CD4-positive, alpha-beta T cell (primary cell): ENCODE data around the gene DNAJC5G. TPM values are rescaled to one million over a fixed set of nuclear protein-coding genes. Genes with fewer than 3 reads are reported as not detected.
A peak's percentile ranks its signal among the peaks of the same experiment; 100 is the strongest.

ENCODE experiments used
- ATAC-seq: fragments of 200-7000 bp; cut with Tn5 transposase; one replicate; pipeline ENCODE4 v1.10.0; 2022; ENCODE audit warnings: mild to moderate bottlenecking; ENCODE audit not compliant: poor library complexity
- CTCF ChIA-PET: fragments of 350-600 bp; sonication (Branson Sonifier 250); formaldehyde crosslinking; loops from one replicate; lab custom pipeline; 2021; ENCODE audit warnings: antibody characterized with exemption, inconsistent platforms; lab: Charles Lee
- POLR2A ChIA-PET: fragments of 350-600 bp; sonication (Branson Sonifier 250); formaldehyde crosslinking; loops from one replicate; lab custom pipeline; 2021; ENCODE audit warnings: antibody characterized with exemption, inconsistent platforms; lab: Charles Lee
- DNase-seq, 14 experiments: peaks; one replicate each; pipeline ENCODE4 v3.0.0-alpha.2; 2013 to 2020; ENCODE audit warnings: mixed read lengths in 2 of 14
- H3K27ac ChIP-seq, 2 donors: one replicate each; pipeline versions ENCODE4 v1.5.1 to v1.7.0; 2013; ENCODE audit warnings: low read length in 2 of 2, low read depth in 1 of 2, mild to moderate bottlenecking in 1 of 2
- H3K27me3 ChIP-seq, 2 experiments: 1 replicate in 1 of 2; 2 replicates in 1 of 2; pipeline versions ENCODE4 v1.6.1 to v1.7.0; 2013; ENCODE audit warnings: low read length in 2 of 2, control low read depth in 1 of 2, mild to moderate bottlenecking in 1 of 2, moderate library complexity in 1 of 2; ENCODE audit not compliant: insufficient read depth in 2 of 2, control insufficient read depth in 1 of 2
- H3K36me3 ChIP-seq: one replicate; pipeline ENCODE4 v1.6.1; 2013; ENCODE audit warnings: low read length, control low read depth; ENCODE audit not compliant: insufficient read depth
- H3K4me1 ChIP-seq: one replicate; pipeline ENCODE4 v1.6.1; 2013; ENCODE audit warnings: low read length, control low read depth; ENCODE audit not compliant: insufficient read depth
- H3K4me3 ChIP-seq: one replicate; pipeline ENCODE4 v1.5.1; 2013; ENCODE audit warnings: mild to moderate bottlenecking, low read length, moderate library complexity
- H3K9me3 ChIP-seq, 2 experiments: 1 replicate in 1 of 2; 2 replicates in 1 of 2; pipeline versions ENCODE4 v1.6.1 to v1.7.0; 2013; ENCODE audit warnings: low read length in 2 of 2, mild to moderate bottlenecking in 2 of 2, control low read depth in 1 of 2, moderate library complexity in 1 of 2; ENCODE audit not compliant: control insufficient read depth in 1 of 2, insufficient read depth in 1 of 2
- H3K27ac Mint-ChIP-seq: one replicate; pipeline ENCODE4 v1.8.0; 2020; ENCODE audit warnings: mixed read lengths
- H3K27me3 Mint-ChIP-seq: one replicate; pipeline ENCODE4 v1.8.0; 2021; ENCODE audit warnings: mixed read lengths
- H3K36me3 Mint-ChIP-seq: one replicate; pipeline ENCODE4 v1.8.0; 2021; ENCODE audit warnings: low read depth, mixed read lengths
- H3K4me1 Mint-ChIP-seq: one replicate; pipeline ENCODE4 v1.8.0; 2021; ENCODE audit warnings: low read depth, mixed read lengths
- H3K4me3 Mint-ChIP-seq: one replicate; pipeline ENCODE4 v1.8.0; 2020; ENCODE audit warnings: mild to moderate bottlenecking, mixed read lengths
- H3K9me3 Mint-ChIP-seq: one replicate; pipeline ENCODE4 v1.8.0; 2020; ENCODE audit warnings: mixed read lengths
- intact Hi-C, 2 experiments: fragments of 100-400 bp; cut with DNase I in 1 of 2; cut with micrococcal nuclease in 1 of 2; formaldehyde crosslinking; loops; one replicate each; pipeline versions ENCODE4 v1.15.1 to v1.9.0; 2023 to 2025; cut with DNase I, micrococcal nuclease
- total RNA-seq, 174 experiments: library from RNA in 2 of 174; stranded (reverse) in 2 of 174; gene quantifications; one replicate each; pipeline ENCODE4 v1.2.3 and lab custom pipeline; 2021 to 2026
- TF ChIP-seq, protein P1 (sequence below): fragments of 200-600 bp; IDR thresholded peaks from one replicate; pipeline ENCODE4 v1.8.0; 2022; ENCODE audit warnings: antibody characterized with exemption, mild to moderate bottlenecking

DNAJC5G gene
- total RNA-seq, 2 experiments from 2014 or later = not detected

DNA sequence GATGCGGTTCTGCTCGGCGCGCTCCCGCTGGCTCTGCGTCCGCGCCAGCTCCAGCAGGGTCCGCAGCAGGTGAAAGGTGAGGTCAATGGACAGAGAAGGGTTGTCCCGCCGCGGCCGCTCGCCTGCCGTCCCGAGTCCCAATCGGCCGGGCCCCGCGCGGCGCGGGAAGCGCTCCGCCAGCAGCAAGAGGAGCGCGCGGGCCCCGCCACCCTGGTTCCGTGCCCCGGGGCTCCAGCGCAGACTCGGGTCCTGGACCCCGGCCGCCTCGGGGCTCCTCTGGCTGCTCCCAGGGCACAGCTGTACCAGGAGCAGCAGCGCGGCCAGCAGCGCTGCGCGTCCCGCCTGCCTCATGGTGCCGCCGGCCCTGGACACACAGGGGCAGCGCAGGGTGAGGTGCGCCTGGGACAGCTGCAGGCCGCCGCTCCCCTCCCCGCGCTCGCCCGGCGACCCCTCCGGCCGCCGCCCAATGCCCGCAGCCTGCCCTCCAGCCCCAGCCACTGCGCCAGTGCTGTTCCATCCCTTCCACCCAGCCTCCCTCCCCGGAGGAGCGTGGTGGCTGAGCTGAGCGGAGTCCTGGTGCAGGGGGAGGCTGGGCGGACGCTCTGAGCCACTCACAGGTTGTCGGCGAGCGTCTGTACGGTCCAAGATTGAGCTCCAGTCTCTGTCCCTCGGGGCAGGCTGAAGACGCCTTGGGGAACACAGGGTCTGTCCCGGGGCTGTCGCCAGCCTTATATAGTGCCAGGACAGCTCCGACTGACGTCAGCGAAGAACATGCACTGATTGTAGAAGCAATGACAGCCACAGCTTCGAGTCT is 32.5 kb downstream of the DNAJC5G start:
- H3K4me1 ChIP-seq = peaks cover 20% of the 10 kb centered on the region
- H3K27me3 Mint-ChIP-seq = peaks cover 31% of the 10 kb centered on the region
- TF ChIP-seq, protein P1, sequence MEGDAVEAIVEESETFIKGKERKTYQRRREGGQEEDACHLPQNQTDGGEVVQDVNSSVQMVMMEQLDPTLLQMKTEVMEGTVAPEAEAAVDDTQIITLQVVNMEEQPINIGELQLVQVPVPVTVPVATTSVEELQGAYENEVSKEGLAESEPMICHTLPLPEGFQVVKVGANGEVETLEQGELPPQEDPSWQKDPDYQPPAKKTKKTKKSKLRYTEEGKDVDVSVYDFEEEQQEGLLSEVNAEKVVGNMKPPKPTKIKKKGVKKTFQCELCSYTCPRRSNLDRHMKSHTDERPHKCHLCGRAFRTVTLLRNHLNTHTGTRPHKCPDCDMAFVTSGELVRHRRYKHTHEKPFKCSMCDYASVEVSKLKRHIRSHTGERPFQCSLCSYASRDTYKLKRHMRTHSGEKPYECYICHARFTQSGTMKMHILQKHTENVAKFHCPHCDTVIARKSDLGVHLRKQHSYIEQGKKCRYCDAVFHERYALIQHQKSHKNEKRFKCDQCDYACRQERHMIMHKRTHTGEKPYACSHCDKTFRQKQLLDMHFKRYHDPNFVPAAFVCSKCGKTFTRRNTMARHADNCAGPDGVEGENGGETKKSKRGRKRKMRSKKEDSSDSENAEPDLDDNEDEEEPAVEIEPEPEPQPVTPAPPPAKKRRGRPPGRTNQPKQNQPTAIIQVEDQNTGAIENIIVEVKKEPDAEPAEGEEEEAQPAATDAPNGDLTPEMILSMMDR = no peak
- no peak overlapping the region for H3K4me3 Mint-ChIP-seq
- ChIA-PET CTCF (interaction anchor here (1.1 kb wide), 1 partner anchor 28 kb away, joined by 4 read pairs; no protein-coding TSS in a partner anchor), POLR2A (no interaction called here)
- H3K9me3 Mint-ChIP-seq = no peaks in the 10 kb centered on the region
- ATAC-seq (no peak), DNase-seq (no peak)
- H3K27ac ChIP-seq = no peak overlapping the region
- H3K4me1 Mint-ChIP-seq = peaks cover 8% of the 10 kb centered on the region
- peaks cover 0 to 10% of the 10 kb centered on the region in 2 experiments for H3K9me3 ChIP-seq
- H3K36me3 ChIP-seq = peaks cover 10% of the 10 kb centered on the region
- H3K27me3 ChIP-seq = peaks cover 24 to 27% of the 10 kb centered on the region in 2 experiments
- H3K36me3 Mint-ChIP-seq = peaks cover 19% of the 10 kb centered on the region
- no peak overlapping the region for H3K27ac Mint-ChIP-seq
- no peak overlapping the region for H3K4me3 ChIP-seq
- intact Hi-C loops = no loop called here

DNA sequence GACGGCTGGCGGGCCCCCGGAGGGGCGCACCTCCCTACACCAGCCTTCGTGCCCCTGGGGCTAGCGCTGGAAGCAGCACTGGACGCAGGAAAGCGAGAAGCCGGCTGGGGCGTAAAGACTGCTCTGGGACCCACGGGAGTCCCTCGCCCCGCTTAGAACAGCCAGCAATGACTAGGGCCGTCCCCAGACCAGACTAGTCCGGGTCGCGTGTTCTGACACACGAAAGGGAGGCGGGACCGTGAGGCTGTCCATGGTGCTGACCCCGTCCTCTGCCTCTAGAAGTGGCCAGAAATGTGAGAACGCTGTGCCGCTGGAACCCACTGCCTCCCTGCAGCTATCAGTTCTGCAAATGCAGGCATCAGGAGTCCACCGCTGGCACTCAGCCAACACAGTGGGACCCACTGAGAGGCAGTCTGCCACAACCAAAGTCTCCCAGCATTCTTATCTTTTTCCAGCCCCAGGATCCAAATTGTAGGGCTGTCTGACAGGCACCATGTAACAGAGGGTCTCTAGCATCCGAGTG is 33.2 kb downstream of the DNAJC5G start, which contains the start of gene UCN:
TSS of gene UCN (minus strand) at position 87 of the 523 bp plus-strand sequence. CDS start 550 bp downstream, outside the sequence.
- Mint-ChIP-seq H3K36me3 (peaks cover 19% of the 10 kb centered on the region), H3K27ac (no peak within 1 kb of the TSS), H3K9me3 (no peaks in the 10 kb centered on the region), H3K4me1 (peaks cover 1% of the 10 kb centered on the region), H3K4me3 (no peak within 1 kb of the TSS), H3K27me3 (peaks cover 30% of the 10 kb centered on the region)
- H3K27ac ChIP-seq = no peak within 1 kb of the TSS
- ATAC-seq (no peak), DNase-seq (peak in 1 of 14 experiments; percentile 20)
- H3K9me3 ChIP-seq = peaks cover 0 to 10% of the 10 kb centered on the region in 2 experiments
- intact Hi-C loops = no loop called here
- peaks cover 14% of the 10 kb centered on the region for H3K4me1 ChIP-seq
- peaks cover 10% of the 10 kb centered on the region for H3K36me3 ChIP-seq
- CTCF ChIA-PET = interaction anchor here (1.1 kb wide), 1 partner anchor 29 kb away, joined by 4 read pairs; no protein-coding TSS in a partner anchor
- H3K27me3 ChIP-seq = peaks cover 24 to 27% of the 10 kb centered on the region in 2 experiments
- POLR2A ChIA-PET = no interaction called here
- TF ChIP-seq, protein P1 = no peak
- H3K4me3 ChIP-seq = no peak within 1 kb of the TSS

DNA sequence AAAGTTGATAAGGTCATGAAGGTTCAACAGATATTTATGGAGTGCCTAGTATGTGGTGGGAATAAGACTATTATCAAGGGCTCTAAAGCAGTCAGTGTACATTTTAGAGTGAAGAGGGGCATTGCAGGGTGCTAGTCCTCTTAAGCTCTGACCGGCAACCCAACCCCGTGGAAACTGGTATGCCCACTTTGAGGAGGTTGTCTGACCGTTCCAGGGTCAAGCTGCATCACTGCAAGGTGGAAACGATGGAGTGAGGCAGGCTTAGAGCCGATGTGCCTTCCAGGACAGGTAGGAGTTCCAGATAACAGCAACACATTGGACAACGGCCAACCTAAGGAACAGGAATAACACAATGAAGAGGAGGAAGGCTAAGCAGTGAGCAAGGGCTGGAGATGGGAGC is 34.4 kb downstream of the DNAJC5G start:
- Mint-ChIP-seq H3K36me3 (peaks cover 19% of the 10 kb centered on the region), H3K27me3 (peaks cover 22% of the 10 kb centered on the region), H3K27ac (no peak overlapping the region), H3K4me1 (no peaks in the 10 kb centered on the region), H3K4me3 (no peak overlapping the region), H3K9me3 (no peaks in the 10 kb centered on the region)
- ChIA-PET POLR2A (interaction anchor here (0.9 kb wide), 1 partner anchor 13 kb away, joined by 3 read pairs; no protein-coding TSS in a partner anchor), CTCF (no interaction called here)
- intact Hi-C loops = no loop called here
- Histone ChIP-seq H3K4me1 (peaks cover 14% of the 10 kb centered on the region), H3K27me3 (peaks cover 24 to 26% of the 10 kb centered on the region in 2 experiments), H3K9me3 (peaks cover 0 to 10% of the 10 kb centered on the region in 2 experiments), H3K27ac (no peak overlapping the region), H3K4me3 (no peak overlapping the region), H3K36me3 (peaks cover 10% of the 10 kb centered on the region)
- DNase-seq (no peak), ATAC-seq (no peak)
- TF ChIP-seq, protein P1 = no peak
